NCI-H510A (cell line): ENCODE results near the gene VIPR2.
"Not testable (repeated sequence)": the region's sequence is repeated elsewhere in the genome, so short reads cannot be mapped to it uniquely, and the experiment has no call there.

ENCODE experiments used
- DNase-seq: peaks from one replicate; lab custom pipeline; 2025; lab: John Stamatoyannopoulos, UW

VIPR2 gene

DNA sequence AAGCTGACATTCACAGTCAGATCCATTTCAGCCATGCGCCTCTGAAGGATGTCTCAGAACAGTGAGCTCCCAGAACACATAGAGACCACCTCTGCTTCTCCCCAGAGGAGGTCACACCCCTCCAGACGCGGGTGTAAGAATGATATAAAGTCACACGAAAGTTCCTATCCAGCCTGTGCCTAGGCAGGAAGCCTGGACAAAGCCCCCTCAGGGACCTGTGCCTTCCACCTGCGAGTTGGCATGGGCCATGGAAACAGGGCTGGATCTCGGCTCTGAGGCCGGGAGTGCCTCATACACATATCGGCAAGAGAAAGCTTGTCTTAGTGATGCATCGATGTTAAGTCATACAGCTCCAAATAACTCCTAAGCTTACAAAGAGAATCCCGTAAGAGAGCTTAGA is 5.0 kb downstream of the VIPR2 start:
- DNase-seq: no peak

- DNase-seq: no peak
Observed at GRCh38 chr7:159139202-159139601, 5.5 kb downstream of the VIPR2 start.

GRCh38 chr7:159138508-159138907 is 6.2 kb downstream of the VIPR2 start:
- DNase-seq: no peak

DNA sequence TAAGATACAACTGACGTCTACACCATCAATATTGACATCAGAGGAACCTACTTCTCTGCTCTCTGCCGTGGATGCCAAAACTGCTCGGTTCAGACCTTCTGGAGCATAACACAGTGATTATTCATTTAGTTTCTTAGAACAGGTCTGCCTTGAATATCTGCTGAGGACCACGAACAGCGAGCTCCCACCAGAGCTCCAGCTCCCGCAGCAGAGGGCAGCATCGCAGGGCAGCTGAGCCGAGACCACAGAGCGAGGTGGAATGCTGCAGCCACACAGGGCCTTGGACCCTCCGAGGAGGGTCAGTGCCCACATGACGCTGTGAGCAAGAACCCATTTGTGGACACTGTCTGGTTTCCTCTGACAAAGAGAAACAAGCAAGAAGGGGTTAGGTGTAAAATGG is 6.8 kb downstream of the VIPR2 start:
- no peak for DNase-seq

GRCh38 chr7:159136846-159137245 is 7.8 kb downstream of the VIPR2 start:
- no peak for DNase-seq

DNA sequence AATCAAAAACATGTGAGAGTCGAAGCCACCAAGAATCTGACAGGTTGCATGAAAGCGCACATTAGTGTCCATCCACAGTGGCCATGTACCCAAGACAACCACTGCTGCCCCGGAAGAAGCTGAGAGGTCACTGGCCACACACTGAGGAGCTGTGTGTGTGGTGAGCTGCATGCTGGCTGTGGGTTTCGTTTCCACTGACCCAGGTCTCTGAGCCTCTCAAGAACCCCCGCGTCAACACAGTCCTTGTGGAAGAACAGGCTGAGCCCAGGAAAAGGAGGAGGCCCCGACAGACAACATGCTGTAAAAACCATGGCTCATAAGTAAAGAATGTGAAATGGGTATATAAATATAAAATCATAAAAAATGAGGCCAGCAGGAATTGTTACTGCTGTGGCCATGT is 8.2 kb downstream of the VIPR2 start:
- DNase-seq: no peak

DNA sequence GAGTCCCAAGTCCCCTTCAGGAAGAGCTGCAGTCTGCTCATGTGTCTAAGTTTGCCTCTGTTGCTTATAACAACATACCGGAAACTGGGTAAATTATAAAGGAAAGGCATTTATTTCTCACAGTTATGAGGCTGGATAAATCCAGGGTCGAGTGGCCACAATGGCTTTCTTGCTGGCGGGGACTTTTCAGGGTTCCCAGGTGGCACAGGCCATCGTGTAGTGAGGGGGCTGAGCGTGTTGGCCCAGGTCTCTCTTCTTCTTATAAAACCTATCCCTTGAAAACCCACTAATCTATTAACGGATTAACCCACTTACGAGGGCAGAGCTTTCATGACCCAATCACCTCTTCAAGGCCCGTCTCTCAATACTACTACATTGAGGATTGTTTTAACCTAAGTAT is 8.7 kb downstream of the VIPR2 start:
- DNase-seq: no peak

- DNase-seq: not testable (repeated sequence)
Observed at GRCh38 chr7:159132670-159133443, 11.8 kb downstream of the VIPR2 start.

GRCh38 chr7:159130820-159131219 is 13.8 kb downstream of the VIPR2 start:
- DNase-seq: no peak

DNA sequence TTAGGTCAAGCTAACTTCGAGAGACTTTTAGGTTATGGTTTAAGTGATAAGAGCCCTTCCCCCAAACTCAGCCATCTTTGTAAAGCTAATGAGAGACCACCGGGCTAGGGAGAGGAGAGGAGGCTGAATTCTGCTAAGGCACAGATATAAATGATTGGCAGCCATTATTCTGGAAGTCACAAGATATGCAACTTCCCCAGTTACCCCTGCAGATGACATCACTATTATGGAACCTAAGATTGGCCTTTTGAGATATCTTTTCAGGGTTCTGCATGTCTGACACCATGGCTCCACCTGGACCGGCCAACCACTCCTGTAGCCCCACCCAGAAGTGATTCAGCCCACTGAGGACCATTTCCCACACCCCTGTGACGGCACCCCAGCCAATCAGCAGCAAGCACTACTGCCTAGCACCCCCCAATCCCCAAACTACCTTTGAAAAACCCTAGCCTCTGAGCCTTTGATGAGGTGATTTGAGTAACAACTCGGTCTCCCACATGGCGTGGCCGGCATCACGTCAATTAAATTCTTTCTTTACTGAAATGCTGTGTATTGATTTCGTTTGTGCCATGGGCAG is 14.4 kb downstream of the VIPR2 start:
- DNase-seq: no peak

DNA sequence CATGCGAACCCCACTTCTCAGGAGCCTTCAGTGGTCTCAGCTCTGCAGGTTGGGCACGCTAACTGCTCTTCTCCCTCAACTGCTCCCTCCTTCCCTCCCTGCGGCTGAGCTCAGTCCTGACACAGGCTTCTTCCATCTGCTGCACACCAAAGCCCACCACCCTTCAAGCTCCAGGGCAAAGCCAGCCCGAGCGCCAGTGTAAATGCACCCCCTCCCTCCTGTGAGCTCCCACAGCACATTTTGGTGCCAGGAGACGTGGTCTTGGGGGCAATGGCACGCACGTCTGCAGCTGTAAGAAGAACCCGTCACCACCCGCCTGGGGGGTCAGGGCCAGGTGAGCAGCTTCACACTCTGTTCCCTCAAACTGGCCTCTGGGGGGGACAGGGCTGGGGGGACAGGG is 15.9 kb downstream of the VIPR2 start:
- no peak for DNase-seq

DNA sequence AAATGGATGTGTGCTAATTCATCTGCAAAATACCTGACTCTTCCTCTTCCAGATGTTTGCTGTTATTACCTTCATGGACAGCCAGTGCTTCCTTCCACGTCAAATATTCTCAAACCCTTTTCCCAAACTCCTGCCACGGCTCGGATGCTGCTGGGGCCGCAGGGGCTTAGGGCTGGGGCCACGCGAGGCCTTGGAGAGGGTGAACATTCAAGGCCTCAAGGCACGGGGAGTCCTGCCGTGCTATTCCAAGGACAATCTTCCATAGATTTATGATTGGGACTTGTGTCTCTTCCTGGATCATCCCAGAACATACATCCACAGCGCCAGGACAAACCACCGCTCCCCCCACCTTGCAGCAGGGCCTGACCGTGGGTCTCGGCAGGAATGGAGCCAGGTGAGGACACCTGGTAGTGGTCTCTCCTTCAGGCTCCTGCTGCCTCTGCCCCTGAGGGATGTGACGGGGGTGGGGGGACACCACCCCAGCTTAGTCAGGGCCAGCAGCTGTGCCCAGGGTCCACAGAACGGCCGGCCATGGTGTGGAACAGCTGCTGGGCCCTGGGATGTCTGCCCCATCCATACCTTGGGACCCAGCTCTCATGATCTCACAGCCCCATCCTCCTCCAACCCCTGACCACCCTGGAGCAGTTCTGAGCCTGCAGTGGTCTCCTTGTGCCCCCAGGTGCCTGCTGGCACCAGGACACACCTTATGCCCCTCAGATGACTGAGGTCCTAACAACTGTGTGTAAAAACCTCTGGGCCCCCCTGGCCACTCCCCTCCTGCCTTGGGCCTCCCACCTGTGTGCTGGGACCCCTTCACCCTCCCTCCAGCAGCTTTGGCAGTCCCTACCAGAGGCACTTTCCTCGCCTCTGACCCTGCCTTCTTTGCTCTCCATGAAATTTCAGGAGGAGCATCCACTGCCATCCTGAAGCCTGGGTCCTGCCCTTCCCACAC is 16.7 kb downstream of the VIPR2 start:
- DNase-seq: no peak

DNA sequence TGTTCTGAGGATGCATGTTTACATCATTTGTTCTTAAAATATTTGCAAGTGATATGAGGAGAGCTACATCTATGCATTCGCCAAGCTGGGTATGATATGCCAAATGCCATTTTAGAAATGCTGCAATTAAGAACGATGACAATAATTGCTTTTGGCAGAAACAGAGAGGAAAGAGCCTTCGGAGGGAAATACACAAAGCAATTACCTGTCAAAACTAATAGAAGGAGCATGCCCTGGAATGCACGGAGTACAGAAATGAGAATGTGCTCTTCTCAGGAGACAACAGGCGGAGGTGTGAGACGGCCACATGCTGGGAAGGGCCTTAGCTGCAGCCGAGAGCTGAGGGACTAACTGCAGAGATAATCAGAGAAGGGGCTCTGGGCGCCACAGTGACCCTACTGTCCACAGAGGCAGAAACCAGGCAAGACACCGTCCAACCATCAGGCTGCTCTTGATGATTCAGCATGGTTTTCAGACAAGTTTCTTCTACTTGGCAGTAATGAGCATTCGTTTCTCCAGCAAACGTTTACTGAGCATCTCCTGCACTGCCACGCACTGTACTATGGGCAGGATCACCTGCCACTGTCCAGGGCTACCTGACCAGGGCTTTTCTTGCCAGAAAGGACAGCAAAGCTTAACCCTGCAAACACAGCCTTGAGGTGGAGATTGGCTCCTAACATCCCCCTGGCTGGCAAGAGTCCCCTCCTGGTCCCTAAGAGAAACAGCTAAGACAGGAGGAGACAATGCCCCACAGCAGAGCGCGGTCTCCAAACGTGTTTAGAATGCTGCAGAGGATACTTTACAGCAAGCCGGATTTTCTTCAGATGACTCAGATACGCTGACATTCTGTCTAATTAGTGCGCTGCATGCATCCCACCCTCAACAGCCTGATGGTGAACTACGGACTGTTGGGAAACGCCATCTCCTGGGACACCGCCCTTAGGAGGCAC is 18.1 kb downstream of the VIPR2 start:
- DNase-seq: no peak

- no peak for DNase-seq
Observed at GRCh38 chr7:159125955-159126270, 18.8 kb downstream of the VIPR2 start.

GRCh38 chr7:159125104-159125954 is 19.3 kb downstream of the VIPR2 start:
- DNase-seq: no peak

DNA sequence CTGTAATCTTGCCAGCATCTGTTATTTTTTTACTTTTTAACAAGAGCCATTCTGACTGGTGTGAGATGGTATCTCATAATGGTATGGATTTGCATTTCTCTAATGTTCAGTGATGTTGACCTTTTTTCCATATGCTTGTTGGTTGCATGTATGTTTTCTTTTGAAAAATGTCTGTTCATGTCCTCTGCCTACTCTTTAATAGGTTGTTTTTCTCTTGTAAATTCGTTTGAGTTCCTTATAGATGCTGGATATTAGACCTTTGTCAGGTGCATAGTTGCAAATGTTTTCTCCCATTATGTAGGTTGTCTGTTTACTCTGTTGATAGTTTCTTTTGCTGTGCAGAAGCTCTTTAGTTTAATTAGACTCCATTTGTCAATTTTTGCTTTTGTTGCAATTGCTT is 20.9 kb downstream of the VIPR2 start:
- DNase-seq: not testable (repeated sequence)

- DNase-seq: not testable (repeated sequence)
Observed at GRCh38 chr7:159123294-159123693, 21.4 kb downstream of the VIPR2 start.

DNA sequence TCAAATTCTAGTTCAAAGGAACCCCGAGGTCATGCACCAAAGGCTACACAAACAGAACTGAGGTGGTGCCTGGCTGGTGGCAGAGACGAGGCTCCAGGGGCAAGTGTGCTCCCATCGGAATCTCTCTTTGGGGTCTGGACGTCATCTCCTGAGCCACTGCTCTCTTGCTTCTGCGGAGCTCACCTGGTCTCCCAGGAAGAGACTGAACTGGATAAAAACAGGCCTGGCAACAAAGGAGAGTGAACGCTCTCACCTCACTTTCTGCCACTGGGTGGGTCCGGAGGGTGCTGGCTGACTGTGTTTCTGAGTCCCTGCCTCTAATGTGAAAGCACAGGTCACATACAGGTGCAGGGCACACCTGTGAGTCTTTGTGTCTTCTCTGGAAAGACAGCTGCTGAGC is 22.4 kb downstream of the VIPR2 start:
- DNase-seq: no peak

- DNase-seq: no peak
Observed at GRCh38 chr7:159121476-159121875, 23.2 kb downstream of the VIPR2 start.

GRCh38 chr7:159121068-159121467 is 23.6 kb downstream of the VIPR2 start:
- DNase-seq: no peak

DNA sequence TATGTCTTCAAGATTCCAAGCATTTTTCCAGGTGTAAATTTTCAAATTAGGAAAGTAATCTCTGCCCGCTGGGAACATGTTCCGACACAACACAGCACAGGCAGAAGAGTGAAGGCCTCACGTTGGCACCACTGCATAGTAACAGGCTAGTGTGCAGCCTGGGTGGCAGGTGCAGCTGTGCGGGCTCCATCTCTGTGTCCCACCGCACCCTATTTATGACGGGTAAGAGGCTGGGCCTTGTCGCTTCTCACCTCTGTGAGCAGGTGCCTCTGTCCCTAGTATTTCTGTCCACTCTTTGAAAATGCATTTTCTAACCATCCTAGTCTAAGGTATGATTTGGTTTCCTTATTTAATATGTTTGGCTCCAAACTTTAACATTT is 24.1 kb downstream of the VIPR2 start:
- no peak for DNase-seq
